ENCODE measurements around the gene DNHD1.

DNHD1 gene

DNA sequence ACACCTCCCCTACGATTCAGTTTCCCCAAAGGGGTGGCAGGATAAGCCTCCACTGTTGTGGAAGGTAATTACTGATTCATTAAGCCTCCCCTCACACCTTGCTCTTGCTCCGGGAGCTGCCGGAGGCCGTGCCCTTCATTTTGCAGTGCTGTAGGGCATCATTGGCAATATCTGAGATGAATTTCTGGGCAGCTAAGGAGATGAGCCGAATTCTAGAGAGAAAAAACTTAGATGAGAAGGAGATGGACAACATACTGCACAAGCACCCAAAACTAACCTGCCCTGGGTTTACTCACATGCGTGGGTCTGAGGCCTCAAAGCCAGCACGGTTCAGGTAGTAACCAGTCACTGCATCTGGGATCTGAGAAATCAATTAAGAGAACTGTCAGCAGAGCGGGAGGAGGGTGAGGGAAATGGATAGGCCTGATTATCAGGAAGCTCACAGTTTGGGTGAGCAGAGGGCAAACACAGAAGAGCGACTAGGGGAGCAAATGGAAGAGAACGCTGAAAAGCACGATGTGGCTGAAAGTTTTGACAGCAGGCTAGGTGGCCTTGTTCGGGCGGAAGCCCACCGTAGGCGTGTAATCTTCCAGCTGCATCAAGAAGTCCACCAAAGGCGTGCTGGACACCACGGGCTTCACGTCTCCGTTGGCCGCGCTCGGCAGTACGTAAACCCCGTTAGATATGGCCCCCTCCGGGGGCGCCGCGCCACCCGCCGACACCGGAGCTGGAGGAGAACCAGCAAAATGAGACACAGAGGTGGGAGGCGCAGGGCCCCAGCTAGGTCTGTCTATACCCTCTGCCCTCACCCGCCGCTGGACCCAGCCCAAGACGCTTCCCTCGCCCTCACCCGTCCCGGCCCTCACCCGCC, 114.2 kb downstream of the DNHD1 start:
- peak in 1 of 2 experiments; percentile 21 for DNase-seq (ENCODE audit: low read depth in 1 of 2, low spot score in 1 of 2)
- H3K27ac ChIP-seq (replicated peaks): peak overlapping the region; percentile 82
- no peaks in the 10 kb centered on the region for H3K27me3 ChIP-seq (ENCODE audit: insufficient read depth, poor library complexity, severe bottlenecking)
- TF ChIP-seq SPI1 (IDR thresholded peaks at IDR 0.05; ENCODE audit: borderline replicate concordance, low read depth): no peak
- peak; percentile 12; the same call in 1 of the 2 replicates for TF ChIP-seq POLR2AphosphoS5 (IDR thresholded peaks at IDR 0.05; ENCODE audit: low read depth)
- peak overlapping the region; percentile 79 for H3K4me3 ChIP-seq (replicated peaks; ENCODE audit: insufficient read depth, low read length)

DNA sequence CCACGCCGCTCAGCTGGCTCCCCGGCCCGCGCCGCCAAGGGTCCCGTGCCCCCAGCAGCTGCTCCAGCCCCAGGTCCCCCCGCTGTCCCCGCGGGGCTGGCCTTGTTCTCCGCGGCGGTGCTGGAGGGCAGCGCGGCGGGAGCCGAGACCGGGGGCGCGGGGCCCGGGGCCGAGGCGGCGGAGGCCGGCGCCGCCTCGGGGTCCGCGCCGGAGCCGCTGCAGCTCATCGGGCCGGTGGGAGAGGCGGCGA, 114.8 kb downstream of the DNHD1 start:
- peak overlapping the region; percentile 82 for H3K27ac ChIP-seq (replicated peaks)
- H3K27me3 ChIP-seq (ENCODE audit: insufficient read depth, poor library complexity, severe bottlenecking): no peaks in the 10 kb centered on the region
- TF ChIP-seq, protein P1, sequence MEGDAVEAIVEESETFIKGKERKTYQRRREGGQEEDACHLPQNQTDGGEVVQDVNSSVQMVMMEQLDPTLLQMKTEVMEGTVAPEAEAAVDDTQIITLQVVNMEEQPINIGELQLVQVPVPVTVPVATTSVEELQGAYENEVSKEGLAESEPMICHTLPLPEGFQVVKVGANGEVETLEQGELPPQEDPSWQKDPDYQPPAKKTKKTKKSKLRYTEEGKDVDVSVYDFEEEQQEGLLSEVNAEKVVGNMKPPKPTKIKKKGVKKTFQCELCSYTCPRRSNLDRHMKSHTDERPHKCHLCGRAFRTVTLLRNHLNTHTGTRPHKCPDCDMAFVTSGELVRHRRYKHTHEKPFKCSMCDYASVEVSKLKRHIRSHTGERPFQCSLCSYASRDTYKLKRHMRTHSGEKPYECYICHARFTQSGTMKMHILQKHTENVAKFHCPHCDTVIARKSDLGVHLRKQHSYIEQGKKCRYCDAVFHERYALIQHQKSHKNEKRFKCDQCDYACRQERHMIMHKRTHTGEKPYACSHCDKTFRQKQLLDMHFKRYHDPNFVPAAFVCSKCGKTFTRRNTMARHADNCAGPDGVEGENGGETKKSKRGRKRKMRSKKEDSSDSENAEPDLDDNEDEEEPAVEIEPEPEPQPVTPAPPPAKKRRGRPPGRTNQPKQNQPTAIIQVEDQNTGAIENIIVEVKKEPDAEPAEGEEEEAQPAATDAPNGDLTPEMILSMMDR (IDR thresholded peaks at IDR 0.05; ENCODE audit: insufficient read depth, low read length): no peak
- TF ChIP-seq GABPA (IDR thresholded peaks at IDR 0.05; ENCODE audit: low read depth): no peak
- no peak for TF ChIP-seq POLR2AphosphoS5 (IDR thresholded peaks at IDR 0.05; ENCODE audit: low read depth)
- TF ChIP-seq, protein P2, sequence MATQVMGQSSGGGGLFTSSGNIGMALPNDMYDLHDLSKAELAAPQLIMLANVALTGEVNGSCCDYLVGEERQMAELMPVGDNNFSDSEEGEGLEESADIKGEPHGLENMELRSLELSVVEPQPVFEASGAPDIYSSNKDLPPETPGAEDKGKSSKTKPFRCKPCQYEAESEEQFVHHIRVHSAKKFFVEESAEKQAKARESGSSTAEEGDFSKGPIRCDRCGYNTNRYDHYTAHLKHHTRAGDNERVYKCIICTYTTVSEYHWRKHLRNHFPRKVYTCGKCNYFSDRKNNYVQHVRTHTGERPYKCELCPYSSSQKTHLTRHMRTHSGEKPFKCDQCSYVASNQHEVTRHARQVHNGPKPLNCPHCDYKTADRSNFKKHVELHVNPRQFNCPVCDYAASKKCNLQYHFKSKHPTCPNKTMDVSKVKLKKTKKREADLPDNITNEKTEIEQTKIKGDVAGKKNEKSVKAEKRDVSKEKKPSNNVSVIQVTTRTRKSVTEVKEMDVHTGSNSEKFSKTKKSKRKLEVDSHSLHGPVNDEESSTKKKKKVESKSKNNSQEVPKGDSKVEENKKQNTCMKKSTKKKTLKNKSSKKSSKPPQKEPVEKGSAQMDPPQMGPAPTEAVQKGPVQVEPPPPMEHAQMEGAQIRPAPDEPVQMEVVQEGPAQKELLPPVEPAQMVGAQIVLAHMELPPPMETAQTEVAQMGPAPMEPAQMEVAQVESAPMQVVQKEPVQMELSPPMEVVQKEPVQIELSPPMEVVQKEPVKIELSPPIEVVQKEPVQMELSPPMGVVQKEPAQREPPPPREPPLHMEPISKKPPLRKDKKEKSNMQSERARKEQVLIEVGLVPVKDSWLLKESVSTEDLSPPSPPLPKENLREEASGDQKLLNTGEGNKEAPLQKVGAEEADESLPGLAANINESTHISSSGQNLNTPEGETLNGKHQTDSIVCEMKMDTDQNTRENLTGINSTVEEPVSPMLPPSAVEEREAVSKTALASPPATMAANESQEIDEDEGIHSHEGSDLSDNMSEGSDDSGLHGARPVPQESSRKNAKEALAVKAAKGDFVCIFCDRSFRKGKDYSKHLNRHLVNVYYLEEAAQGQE (IDR thresholded peaks at IDR 0.05; ENCODE audit: insufficient replicate concordance, low read depth): no peak
- TF ChIP-seq SPI1 (IDR thresholded peaks at IDR 0.05; ENCODE audit: borderline replicate concordance, low read depth): no peak
- DNase-seq (ENCODE audit: low read depth in 1 of 2, low spot score in 1 of 2): no peak
- H3K4me3 ChIP-seq (replicated peaks; ENCODE audit: insufficient read depth, low read length): peak overlapping the region; percentile 79

DNA sequence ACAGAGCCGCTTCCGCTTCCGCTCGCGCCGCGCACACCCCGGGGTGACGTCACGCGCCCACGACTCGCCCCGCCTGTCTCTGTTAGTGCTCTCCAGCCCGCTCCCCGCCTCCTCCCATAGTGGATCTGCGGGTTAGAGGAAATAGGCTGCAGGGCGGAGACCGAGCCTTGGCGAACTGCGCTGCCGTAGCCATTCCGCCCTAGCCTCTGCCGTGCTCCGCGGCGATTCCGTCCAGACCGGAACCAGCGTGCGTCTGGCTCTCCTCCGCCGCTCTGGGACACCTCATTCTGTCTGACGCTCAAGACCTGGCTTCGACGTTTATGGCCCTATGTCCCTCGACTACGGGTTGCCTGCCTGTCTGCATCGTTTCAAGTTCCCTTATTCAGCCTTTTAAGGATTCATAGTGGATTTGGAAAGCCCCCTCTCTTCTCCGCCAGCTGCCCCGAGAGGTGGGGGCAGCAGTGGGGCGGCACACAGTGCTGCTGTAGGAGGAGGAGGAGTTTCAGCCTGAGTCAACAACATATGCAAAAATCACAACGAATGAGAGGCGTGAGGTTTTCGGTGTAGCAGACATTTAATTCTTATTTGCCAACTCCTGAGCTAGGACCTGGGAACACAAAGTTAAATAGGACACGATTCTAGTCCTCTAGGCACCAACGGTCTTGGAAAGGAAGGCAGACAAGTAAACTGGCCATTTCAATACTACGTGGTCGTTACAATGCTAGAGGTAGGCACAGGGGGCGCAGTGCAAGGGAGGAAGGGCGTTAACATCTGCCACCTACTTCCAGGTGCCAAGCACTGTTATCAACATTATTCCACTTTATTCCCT, 115.3 kb downstream of the DNHD1 start, which contains the start of gene TAF10:
Gene TAF10, minus strand, starts transcription at position 4 of the 829 bp plus-strand sequence. CDS start 27 bp downstream, outside the sequence.
- Histone ChIP-seq H3K27me3 (ENCODE audit: insufficient read depth, poor library complexity, severe bottlenecking) (no peaks in the 10 kb centered on the region), H3K27ac (replicated peaks) (peak within 1 kb of the TSS; percentile 82), H3K4me3 (replicated peaks; ENCODE audit: insufficient read depth, low read length) (peak within 1 kb of the TSS; percentile 79)
- TF ChIP-seq, protein P2 (IDR thresholded peaks at IDR 0.05; ENCODE audit: insufficient replicate concordance, low read depth): peak; percentile 49
- TF ChIP-seq, protein P1 (IDR thresholded peaks at IDR 0.05; ENCODE audit: insufficient read depth, low read length): peak; percentile 39
- TF ChIP-seq POLR2AphosphoS5 (IDR thresholded peaks at IDR 0.05; ENCODE audit: low read depth) (peak; percentile 91), SPI1 (IDR thresholded peaks at IDR 0.05; ENCODE audit: borderline replicate concordance, low read depth) (peak; percentile 43; the same call in 1 of the 2 replicates), GABPA (IDR thresholded peaks at IDR 0.05; ENCODE audit: low read depth) (peak; percentile 73)
- DNase-seq (ENCODE audit: low read depth in 1 of 2, low spot score in 1 of 2): peak; percentile 88 to 97

DNA sequence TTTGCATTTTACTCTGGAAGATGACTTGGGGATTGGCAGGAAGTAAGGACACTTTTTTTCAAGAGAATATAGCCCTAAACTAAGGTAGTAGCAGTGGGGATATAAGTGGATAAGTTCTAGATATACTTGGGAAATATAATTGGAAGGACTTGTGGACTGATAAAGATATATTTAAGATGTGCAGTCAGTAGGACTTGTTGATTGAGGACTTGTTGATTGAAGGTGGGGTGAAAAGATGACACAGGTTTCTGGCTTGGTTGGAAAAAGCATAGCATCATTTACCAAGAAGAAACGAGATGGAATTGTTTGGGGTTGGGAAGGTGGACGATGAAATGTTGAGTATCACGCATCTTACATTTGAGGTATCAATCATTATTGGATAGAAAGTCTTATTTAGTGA, 116.4 kb downstream of the DNHD1 start:
- no peaks in the 10 kb centered on the region for H3K27me3 ChIP-seq (ENCODE audit: insufficient read depth, poor library complexity, severe bottlenecking)
- no peak for DNase-seq (ENCODE audit: low read depth in 1 of 2, low spot score in 1 of 2)
- TF ChIP-seq, protein P1 (IDR thresholded peaks at IDR 0.05; ENCODE audit: insufficient read depth, low read length): no peak
- TF ChIP-seq, protein P2 (IDR thresholded peaks at IDR 0.05; ENCODE audit: insufficient replicate concordance, low read depth): no peak
- TF ChIP-seq GABPA (IDR thresholded peaks at IDR 0.05; ENCODE audit: low read depth) (no peak), POLR2AphosphoS5 (IDR thresholded peaks at IDR 0.05; ENCODE audit: low read depth) (no peak), SPI1 (IDR thresholded peaks at IDR 0.05; ENCODE audit: borderline replicate concordance, low read depth) (no peak)
- H3K4me3 ChIP-seq (replicated peaks; ENCODE audit: insufficient read depth, low read length): no peak overlapping the region
- H3K27ac ChIP-seq (replicated peaks): no peak overlapping the region
